ENCODE measurements around the gene GPR37L1. TPM values are rescaled to one million over a fixed set of nuclear protein-coding genes. Genes with fewer than 3 reads are reported as not detected.
"Not testable (repeated sequence)": the region's sequence is repeated elsewhere in the genome, so short reads cannot be mapped to it uniquely, and the experiment has no call there.

Gene GPR37L1
- total RNA-seq, 1 donor from 2014 or later: 0.24 TPM

DNA sequence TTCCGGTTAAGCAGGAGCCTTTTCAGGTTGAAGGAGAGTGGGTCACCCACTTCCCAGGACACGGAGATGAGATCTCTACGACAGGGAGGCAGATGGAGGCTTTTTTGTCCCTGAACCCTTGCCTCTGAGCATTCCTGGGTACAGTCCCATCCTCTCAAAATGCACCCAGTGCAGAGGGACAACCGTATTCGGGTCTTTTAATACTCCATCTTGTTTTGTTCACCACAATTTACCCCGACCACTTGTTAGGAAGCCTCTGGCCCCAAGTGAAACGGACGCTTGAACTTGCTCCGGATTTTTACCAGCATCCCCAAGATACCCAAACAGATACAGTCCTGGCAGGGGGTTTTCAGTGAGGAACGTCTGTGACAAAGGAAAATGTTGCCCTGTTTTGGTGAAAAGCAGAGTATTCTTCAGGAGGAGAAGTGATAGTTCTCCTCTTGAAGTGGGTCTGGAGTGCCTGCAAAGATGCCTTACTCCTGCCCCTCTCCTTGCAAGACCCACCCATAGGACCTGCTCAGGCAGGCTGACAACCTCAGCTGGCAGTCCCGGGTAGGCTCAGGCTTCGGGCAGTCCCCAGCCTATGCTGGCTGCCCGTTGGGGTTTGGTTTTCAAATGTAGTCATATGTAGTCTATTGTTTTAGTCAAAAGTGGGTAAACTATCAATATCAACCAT, 22.5 kb downstream of the GPR37L1 start:
- Mint-ChIP-seq H3K9me3 (no peaks in the 10 kb centered on the region), H3K4me1 (ENCODE audit: unreplicated experiment) (peaks cover 21% of the 10 kb centered on the region), H3K36me3 (no peaks in the 10 kb centered on the region), H3K27me3 (peaks cover 3% of the 10 kb centered on the region), H3K27ac (peak overlapping the region; percentile 90), H3K4me3 (peak overlapping the region; percentile 90)
- no peak for DNase-seq (ENCODE audit: extremely low spot score, unreplicated experiment)
- TF ChIP-seq, protein P1, sequence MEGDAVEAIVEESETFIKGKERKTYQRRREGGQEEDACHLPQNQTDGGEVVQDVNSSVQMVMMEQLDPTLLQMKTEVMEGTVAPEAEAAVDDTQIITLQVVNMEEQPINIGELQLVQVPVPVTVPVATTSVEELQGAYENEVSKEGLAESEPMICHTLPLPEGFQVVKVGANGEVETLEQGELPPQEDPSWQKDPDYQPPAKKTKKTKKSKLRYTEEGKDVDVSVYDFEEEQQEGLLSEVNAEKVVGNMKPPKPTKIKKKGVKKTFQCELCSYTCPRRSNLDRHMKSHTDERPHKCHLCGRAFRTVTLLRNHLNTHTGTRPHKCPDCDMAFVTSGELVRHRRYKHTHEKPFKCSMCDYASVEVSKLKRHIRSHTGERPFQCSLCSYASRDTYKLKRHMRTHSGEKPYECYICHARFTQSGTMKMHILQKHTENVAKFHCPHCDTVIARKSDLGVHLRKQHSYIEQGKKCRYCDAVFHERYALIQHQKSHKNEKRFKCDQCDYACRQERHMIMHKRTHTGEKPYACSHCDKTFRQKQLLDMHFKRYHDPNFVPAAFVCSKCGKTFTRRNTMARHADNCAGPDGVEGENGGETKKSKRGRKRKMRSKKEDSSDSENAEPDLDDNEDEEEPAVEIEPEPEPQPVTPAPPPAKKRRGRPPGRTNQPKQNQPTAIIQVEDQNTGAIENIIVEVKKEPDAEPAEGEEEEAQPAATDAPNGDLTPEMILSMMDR (conservative IDR thresholded peaks at IDR 0.05): no peak

DNA sequence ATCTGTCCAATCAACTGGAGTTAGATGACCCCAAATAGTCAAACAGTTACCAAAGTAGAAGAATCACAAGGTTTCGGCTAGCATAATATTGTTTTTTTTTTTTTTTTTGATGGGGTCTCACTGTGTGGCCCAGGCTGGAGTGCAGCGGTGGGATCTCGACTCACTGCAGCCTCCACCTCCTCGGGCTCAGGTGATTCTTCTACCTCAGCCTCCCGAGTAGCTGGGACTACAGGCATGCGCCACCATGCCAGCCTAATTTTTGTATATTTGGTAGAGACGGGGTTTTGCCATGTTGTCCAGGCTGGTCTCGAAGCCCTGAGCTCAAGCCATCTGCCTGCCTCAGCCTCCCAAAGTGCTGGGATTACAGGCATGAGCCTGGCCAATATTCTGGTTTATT, 23.0 kb downstream of the GPR37L1 start:
- H3K36me3 Mint-ChIP-seq; DNase-seq (ENCODE audit: extremely low spot score, unreplicated experiment); H3K27me3 Mint-ChIP-seq; H3K27ac Mint-ChIP-seq; H3K9me3 Mint-ChIP-seq: not testable (repeated sequence)
- H3K4me3 Mint-ChIP-seq: peak overlapping the region; percentile 90
- H3K4me1 Mint-ChIP-seq (ENCODE audit: unreplicated experiment): peaks cover 23% of the 10 kb centered on the region

DNA sequence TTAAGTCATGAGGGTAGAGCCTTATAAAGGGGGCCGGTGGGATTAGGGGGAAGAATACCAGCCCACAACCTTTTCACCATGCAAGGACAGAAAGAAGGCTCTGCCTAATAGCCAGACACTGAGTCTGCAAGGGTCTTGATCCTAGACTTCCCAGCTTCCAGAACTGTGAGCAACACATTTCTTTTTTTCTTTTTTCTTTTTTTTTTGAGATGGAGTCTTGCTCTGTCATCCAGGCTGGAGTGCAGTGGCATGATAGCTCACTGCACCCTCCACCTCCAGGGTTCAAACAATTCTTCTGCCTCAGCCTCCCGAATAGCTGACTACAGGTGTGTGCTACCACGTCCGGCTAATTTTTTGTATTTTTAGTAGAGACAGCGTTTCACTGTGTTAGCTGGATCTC, 23.6 kb downstream of the GPR37L1 start:
- Mint-ChIP-seq H3K27me3 (peaks cover 3% of the 10 kb centered on the region), H3K36me3 (no peaks in the 10 kb centered on the region), H3K4me3 (peak overlapping the region; percentile 90), H3K9me3 (no peaks in the 10 kb centered on the region), H3K4me1 (ENCODE audit: unreplicated experiment) (peaks cover 28% of the 10 kb centered on the region), H3K27ac (no peak overlapping the region)
- TF ChIP-seq, protein P1 (conservative IDR thresholded peaks at IDR 0.05): no peak
- no peak for DNase-seq (ENCODE audit: extremely low spot score, unreplicated experiment)

DNA sequence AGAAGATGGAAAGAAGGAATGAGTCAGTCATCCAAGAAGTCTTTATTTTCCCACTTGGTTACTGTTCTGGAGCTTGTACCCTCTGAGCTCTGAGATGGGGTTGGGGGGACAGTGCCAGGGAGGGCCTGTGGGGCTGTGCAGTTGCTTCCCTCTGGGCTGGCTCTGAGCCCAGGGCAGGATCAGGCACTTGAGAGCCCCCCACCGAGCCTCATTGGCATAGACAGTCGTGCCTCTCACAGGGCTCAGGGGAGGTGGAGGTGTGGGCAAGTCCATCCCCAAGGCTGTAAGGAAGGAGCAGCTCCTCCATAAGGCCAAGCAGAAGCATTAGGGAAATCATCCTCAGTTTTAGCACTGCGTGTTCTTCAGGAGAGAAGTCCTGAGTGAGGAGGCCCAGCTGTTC, 24.3 kb downstream of the GPR37L1 start:
- peaks cover 3% of the 10 kb centered on the region for H3K27me3 Mint-ChIP-seq
- H3K4me3 Mint-ChIP-seq: no peak overlapping the region
- no peaks in the 10 kb centered on the region for H3K36me3 Mint-ChIP-seq
- H3K4me1 Mint-ChIP-seq (ENCODE audit: unreplicated experiment): peaks cover 24% of the 10 kb centered on the region
- H3K9me3 Mint-ChIP-seq: no peaks in the 10 kb centered on the region
- TF ChIP-seq, protein P1 (conservative IDR thresholded peaks at IDR 0.05): no peak
- no peak overlapping the region for H3K27ac Mint-ChIP-seq
- no peak for DNase-seq (ENCODE audit: extremely low spot score, unreplicated experiment)

DNA sequence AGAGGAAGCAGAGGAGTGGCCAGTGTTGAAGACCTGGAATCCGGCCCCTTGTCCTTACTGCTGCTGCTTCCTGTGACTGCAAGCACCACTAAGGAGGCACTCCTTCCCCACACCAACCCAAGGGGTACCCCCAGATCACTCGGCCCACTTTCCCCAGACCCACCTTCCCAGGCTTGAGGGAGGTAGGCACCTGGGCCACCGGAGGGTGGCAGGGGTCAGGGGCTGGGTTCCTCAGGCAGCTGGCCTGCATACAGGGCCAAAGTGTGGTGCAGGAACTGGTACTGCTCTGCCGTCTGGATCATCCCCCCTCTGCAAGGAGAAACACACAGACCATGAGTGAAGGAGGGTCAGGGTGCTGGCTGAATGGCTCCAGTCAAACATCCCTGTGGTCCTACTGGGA, 25.7 kb downstream of the GPR37L1 start:
- Mint-ChIP-seq H3K27ac (no peak overlapping the region), H3K4me1 (ENCODE audit: unreplicated experiment) (peaks cover 16% of the 10 kb centered on the region), H3K27me3 (peaks cover 3% of the 10 kb centered on the region), H3K36me3 (no peaks in the 10 kb centered on the region), H3K9me3 (no peaks in the 10 kb centered on the region), H3K4me3 (no peak overlapping the region)
- TF ChIP-seq, protein P1 (conservative IDR thresholded peaks at IDR 0.05): no peak
- no peak for DNase-seq (ENCODE audit: extremely low spot score, unreplicated experiment)

DNA sequence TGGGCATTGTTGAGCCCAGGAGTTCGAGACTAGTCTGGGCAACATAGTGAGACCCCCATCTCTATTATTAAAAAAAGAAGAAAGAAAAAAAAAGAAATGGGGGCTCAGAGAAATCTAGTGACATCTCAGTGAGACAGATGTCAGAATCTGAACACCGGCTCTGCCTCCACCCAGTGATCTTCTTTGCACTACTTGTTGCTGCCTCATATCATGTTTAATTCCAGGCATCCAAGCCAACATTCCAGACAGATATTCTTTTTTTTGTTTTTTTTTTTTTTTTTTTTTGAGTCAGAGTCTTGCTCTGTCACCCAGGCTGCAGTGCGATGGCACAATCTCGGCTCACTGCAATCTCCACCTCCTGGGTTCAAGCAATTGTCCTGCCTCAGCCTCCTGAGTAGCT, 26.8 kb downstream of the GPR37L1 start:
- no peak for DNase-seq (ENCODE audit: extremely low spot score, unreplicated experiment)
- Mint-ChIP-seq H3K27ac (no peak overlapping the region), H3K4me1 (ENCODE audit: unreplicated experiment) (peaks cover 14% of the 10 kb centered on the region), H3K36me3 (no peaks in the 10 kb centered on the region), H3K27me3 (peaks cover 3% of the 10 kb centered on the region), H3K9me3 (no peaks in the 10 kb centered on the region), H3K4me3 (no peak overlapping the region)
- TF ChIP-seq, protein P1 (conservative IDR thresholded peaks at IDR 0.05): no peak

Measured in type B pancreatic cell (in vitro differentiated cells).